ENCODE results near the gene TMEM240. TPM values are rescaled to one million over a fixed set of nuclear protein-coding genes. Genes with fewer than 3 reads are reported as not detected.

Gene TMEM240
- total and polyA plus RNA-seq, 2 donors (not counting 1 experiment from before 2014, with no cell fraction given) = 0.28 to 1.8 TPM

DNA sequence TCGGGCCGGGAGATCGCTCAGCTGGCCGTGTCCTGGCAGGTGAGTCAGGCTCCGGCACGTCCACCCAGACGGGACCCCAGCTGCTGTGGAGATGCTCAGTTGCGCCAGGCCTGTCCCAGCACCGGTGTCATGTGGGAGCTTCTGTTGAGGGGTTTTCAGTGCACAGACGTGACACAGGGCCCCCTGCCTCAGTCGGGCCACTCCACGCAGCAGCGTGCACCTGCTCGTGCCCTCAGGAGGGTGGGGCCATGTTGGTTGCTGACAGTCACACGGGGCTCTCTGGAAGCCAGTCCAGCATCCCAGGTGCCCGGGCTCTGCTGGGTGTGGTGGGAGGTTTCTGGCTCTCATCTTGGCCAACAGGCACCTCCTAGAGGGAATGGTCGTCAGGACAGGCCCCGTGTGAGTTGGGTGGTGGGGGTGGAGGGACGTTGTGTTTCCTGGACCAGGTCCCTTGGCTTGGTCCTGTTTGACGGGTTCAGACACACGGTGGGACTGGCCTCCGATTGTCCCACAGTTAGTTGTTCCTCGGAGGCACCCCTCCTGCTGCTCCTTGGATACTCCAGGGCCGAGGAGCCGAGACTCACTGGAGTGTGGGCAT lies 49.7 kb downstream of the TMEM240 start:
- Histone ChIP-seq H3K4me1 (ENCODE audit: control insufficient read depth in 2 of 2, insufficient read depth in 2 of 2, low read length in 2 of 2) (no peaks in the 10 kb centered on the region), H3K27me3 (replicated peaks in 1 of 4; ENCODE audit: control extremely low read depth in 1 of 4, control insufficient read depth in 3 of 4, insufficient read depth in 4 of 4, low read length in 3 of 4) (no peaks in the 10 kb centered on the region), H2AFZ (ENCODE audit: insufficient read depth, low read depth, low read length, poor library complexity, severe bottlenecking) (no peak overlapping the region), H3K9ac (ENCODE audit: low read length) (no peak overlapping the region), H3K79me2 (ENCODE audit: control insufficient read depth, insufficient read depth, low read length) (no peaks in the 10 kb centered on the region), H3K9me3 (ENCODE audit: control extremely low read depth in 1 of 3, control insufficient read depth in 2 of 3, insufficient read depth in 1 of 3, low read length in 2 of 3) (peaks cover 0 to 25% (median 1%) of the 10 kb centered on the region in 3 donors), H4K20me1 (ENCODE audit: control insufficient read depth, insufficient read depth, low read length, poor library complexity, severe bottlenecking) (no peaks in the 10 kb centered on the region), H3K4me3 (ENCODE audit: control extremely low read depth in 1 of 5, extremely low read depth in 1 of 5, insufficient read depth in 1 of 5, low read depth in 2 of 5, low read length in 4 of 5) (no peak overlapping the region), H3K4me2 (replicated peaks; ENCODE audit: low read depth, low read length, poor library complexity, severe bottlenecking) (no peak overlapping the region), H3K27ac (ENCODE audit: low read length in 2 of 2) (no peak overlapping the region), H3K36me3 (replicated peaks in 1 of 2; ENCODE audit: control extremely low read depth in 1 of 2, control insufficient read depth in 1 of 2, extremely low read depth in 1 of 2, insufficient read depth in 2 of 2, low read length in 1 of 2) (peaks cover 3 to 24% of the 10 kb centered on the region in 2 experiments)
- no peak for TF ChIP-seq EZH2 (IDR thresholded peaks at IDR 0.05; ENCODE audit: borderline replicate concordance, insufficient read depth, low read depth, low read length, poor library complexity, severe bottlenecking)
- TF ChIP-seq, protein P1, sequence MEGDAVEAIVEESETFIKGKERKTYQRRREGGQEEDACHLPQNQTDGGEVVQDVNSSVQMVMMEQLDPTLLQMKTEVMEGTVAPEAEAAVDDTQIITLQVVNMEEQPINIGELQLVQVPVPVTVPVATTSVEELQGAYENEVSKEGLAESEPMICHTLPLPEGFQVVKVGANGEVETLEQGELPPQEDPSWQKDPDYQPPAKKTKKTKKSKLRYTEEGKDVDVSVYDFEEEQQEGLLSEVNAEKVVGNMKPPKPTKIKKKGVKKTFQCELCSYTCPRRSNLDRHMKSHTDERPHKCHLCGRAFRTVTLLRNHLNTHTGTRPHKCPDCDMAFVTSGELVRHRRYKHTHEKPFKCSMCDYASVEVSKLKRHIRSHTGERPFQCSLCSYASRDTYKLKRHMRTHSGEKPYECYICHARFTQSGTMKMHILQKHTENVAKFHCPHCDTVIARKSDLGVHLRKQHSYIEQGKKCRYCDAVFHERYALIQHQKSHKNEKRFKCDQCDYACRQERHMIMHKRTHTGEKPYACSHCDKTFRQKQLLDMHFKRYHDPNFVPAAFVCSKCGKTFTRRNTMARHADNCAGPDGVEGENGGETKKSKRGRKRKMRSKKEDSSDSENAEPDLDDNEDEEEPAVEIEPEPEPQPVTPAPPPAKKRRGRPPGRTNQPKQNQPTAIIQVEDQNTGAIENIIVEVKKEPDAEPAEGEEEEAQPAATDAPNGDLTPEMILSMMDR (IDR thresholded peaks at IDR 0.05) = no peak
- over 99% methylated on average over 18 of the region's 25 CpGs for WGBS (ENCODE audit: insufficient coverage)
- DNase-seq (no peak), ATAC-seq (ENCODE audit: low read depth) (no peak)
- peaks cover 4% of the 10 kb centered on the region for H3K9me3 Mint-ChIP-seq (ENCODE audit: insufficient read depth)
- H3K27ac Mint-ChIP-seq = no peak overlapping the region
- intact Hi-C loops (cut with micrococcal nuclease) = no loop called here
- H3K4me1 Mint-ChIP-seq = no peaks in the 10 kb centered on the region
- no peaks in the 10 kb centered on the region for H3K27me3 Mint-ChIP-seq
- H3K4me3 Mint-ChIP-seq = no peak overlapping the region
- ChIA-PET POLR2A (no interaction called here), CTCF (no interaction called here)

DNA sequence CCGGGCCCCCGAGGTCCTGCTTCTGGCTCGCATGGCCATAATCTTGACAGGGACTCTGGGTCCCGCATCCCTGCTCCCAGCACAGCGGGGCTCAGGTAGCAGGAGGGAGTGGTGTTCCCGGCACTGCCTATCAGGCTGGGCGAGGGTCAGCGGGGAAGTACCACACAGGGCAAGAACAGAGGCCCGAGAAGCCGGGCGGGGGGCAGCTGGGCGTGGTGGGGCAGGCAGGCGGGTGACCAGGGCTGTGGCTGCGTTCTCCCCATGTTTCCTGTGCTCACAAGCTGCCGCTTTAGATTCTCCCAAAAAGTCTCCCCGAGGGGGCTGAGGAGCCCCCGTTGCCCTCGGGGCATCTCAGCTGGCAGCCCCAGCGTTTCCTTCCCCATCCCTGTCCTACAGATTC lies 50.6 kb downstream of the TMEM240 start:
- TF ChIP-seq EZH2 (IDR thresholded peaks at IDR 0.05; ENCODE audit: borderline replicate concordance, insufficient read depth, low read depth, low read length, poor library complexity, severe bottlenecking) = no peak
- TF ChIP-seq, protein P1 (IDR thresholded peaks at IDR 0.05) = no peak
- H3K9ac ChIP-seq (ENCODE audit: low read length) = no peak overlapping the region
- no peaks in the 10 kb centered on the region for H3K79me2 ChIP-seq (ENCODE audit: control insufficient read depth, insufficient read depth, low read length)
- H3K4me3 Mint-ChIP-seq = no peak overlapping the region
- no peaks in the 10 kb centered on the region for H3K27me3 ChIP-seq (replicated peaks in 1 of 4; ENCODE audit: control extremely low read depth in 1 of 4, control insufficient read depth in 3 of 4, insufficient read depth in 4 of 4, low read length in 3 of 4)
- DNase-seq (no peak), ATAC-seq (ENCODE audit: low read depth) (no peak)
- CTCF ChIA-PET = no interaction called here
- H3K4me2 ChIP-seq (replicated peaks; ENCODE audit: low read depth, low read length, poor library complexity, severe bottlenecking) = no peak overlapping the region
- H3K27ac Mint-ChIP-seq = no peak overlapping the region
- H3K4me1 Mint-ChIP-seq = no peaks in the 10 kb centered on the region
- H3K27me3 Mint-ChIP-seq = no peaks in the 10 kb centered on the region
- no peaks in the 10 kb centered on the region for H3K4me1 ChIP-seq (ENCODE audit: control insufficient read depth in 2 of 2, insufficient read depth in 2 of 2, low read length in 2 of 2)
- H3K4me3 ChIP-seq (ENCODE audit: control extremely low read depth in 1 of 5, extremely low read depth in 1 of 5, insufficient read depth in 1 of 5, low read depth in 2 of 5, low read length in 4 of 5) = no peak overlapping the region
- WGBS (ENCODE audit: insufficient coverage) = 96% methylated on average over 19 of the region's 19 CpGs
- peaks cover 4% of the 10 kb centered on the region for H3K9me3 Mint-ChIP-seq (ENCODE audit: insufficient read depth)
- no peak overlapping the region for H3K27ac ChIP-seq (ENCODE audit: low read length in 2 of 2)
- H3K36me3 ChIP-seq (replicated peaks in 1 of 2; ENCODE audit: control extremely low read depth in 1 of 2, control insufficient read depth in 1 of 2, extremely low read depth in 1 of 2, insufficient read depth in 2 of 2, low read length in 1 of 2) = peaks cover 3 to 24% of the 10 kb centered on the region in 2 experiments
- POLR2A ChIA-PET = no interaction called here
- H4K20me1 ChIP-seq (ENCODE audit: control insufficient read depth, insufficient read depth, low read length, poor library complexity, severe bottlenecking) = no peaks in the 10 kb centered on the region
- no peak overlapping the region for H2AFZ ChIP-seq (ENCODE audit: insufficient read depth, low read depth, low read length, poor library complexity, severe bottlenecking)
- intact Hi-C loops (cut with micrococcal nuclease) = no loop called here
- H3K9me3 ChIP-seq (ENCODE audit: control extremely low read depth in 1 of 3, control insufficient read depth in 2 of 3, insufficient read depth in 1 of 3, low read length in 2 of 3) = peaks cover 0 to 25% (median 1%) of the 10 kb centered on the region in 3 donors
